ENCODE results near the gene SLC30A10.

The SLC30A10 gene

DNA sequence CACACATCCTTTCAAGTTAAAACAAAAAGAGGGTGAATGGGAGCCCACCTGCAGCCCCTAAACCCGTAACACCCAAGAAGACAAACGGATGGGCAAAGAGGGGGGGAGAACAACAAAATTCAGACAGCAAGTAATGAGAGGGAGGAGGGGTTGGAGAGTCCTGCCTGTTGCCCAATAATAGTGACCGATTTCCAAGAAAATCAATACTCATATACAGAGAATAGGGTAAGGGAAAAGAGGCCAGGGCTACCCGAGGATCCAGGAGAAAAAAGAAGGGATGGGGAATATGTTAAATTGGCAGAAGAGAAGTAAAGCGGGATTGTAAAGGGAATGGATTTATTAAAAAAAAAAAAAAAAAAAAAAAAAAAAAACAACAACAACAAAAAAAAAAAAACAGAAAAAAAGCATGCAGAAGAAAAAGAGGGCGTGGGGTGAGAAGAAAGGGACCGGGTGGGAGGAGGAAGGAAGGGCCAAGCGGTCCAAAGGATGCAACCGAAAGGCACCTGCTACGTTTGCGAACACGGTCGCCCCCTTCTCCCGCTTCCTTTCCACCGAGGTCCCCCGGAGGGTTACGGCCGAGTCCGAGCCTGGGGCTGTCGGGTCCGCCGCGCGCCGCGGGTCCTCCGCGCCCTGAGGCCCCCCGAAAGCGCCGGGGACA, 930 bp downstream of the SLC30A10 start:
- peak overlapping the region; percentile 31 for H3K27ac ChIP-seq (ENCODE audit: low read length)
- H3K4me1 ChIP-seq (ENCODE audit: control insufficient read depth in 1 of 2, insufficient read depth in 2 of 2, low read length in 2 of 2), result peaks cover 0 to 14% of the 10 kb centered on the region in 2 donors
- no peaks in the 10 kb centered on the region for H3K27me3 ChIP-seq (ENCODE audit: low read depth, low read length)
- H3K4me3 ChIP-seq (ENCODE audit: low read depth in 1 of 2, low read length in 2 of 2), result peak overlapping the region in 1 of 2 donors; percentile 74
- H3K36me3 ChIP-seq (ENCODE audit: control insufficient read depth in 1 of 2, insufficient read depth in 2 of 2, low read length in 2 of 2), result no peaks in the 10 kb centered on the region
- no peaks in the 10 kb centered on the region for H3K9me3 ChIP-seq (ENCODE audit: control insufficient read depth in 1 of 2, low read length in 2 of 2)

DNA sequence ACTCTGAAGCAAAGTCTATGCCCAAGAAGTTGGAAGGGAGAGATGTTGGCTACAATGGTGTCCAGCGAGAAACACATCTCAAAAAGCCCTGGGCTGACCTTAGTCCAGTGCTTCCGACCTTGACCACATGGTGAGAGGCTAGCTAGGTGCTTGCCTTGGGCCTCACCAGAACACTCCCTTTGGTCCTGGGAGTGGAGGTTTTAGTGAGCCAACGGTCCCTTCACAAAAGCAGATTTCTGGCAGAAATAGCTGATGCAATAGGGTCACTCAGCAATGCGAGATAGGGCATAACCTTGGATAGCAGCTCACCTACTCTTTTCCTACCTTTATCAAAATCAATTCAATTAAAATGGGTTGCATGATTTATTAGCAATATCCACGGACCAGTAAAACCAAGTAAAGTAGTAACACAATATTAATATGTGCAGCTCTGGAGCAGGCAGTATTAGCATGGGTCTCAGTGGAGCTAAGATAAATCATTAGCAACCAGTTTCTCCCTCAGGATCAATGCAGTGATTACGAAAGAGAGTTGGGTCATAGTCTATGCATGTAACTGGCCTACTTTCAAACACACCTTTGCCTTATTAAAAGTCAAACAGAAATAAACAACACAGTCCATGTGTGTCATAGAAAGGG, 1.9 kb downstream of the SLC30A10 start:
- Histone ChIP-seq H3K4me1 (ENCODE audit: control insufficient read depth in 1 of 2, insufficient read depth in 2 of 2, low read length in 2 of 2) (peaks cover 0 to 14% of the 10 kb centered on the region in 2 donors), H3K36me3 (ENCODE audit: control insufficient read depth in 1 of 2, insufficient read depth in 2 of 2, low read length in 2 of 2) (no peaks in the 10 kb centered on the region), H3K27me3 (ENCODE audit: low read depth, low read length) (no peaks in the 10 kb centered on the region), H3K9me3 (ENCODE audit: control insufficient read depth in 1 of 2, low read length in 2 of 2) (no peaks in the 10 kb centered on the region), H3K4me3 (ENCODE audit: low read depth in 1 of 2, low read length in 2 of 2) (no peak overlapping the region), H3K27ac (ENCODE audit: low read length) (no peak overlapping the region)

DNA sequence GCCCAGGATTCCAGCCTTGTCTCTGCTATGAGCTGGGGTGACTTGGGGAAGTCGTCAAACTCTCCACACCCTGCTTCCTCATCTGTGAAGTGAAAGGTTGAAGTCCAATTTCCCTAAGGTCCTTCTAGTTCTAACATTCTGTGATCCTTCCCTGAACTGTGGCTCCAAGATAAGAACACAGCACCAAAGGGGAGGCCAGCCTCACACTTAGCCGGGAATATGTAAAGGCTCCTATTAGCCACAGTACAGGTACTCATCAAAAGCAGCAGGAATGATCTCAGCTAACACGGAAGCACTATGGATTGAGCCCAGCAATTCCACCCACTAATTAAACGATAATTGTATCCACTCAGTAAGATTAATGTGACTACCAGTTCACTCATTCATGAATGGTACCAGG, 4.0 kb downstream of the SLC30A10 start:
- Histone ChIP-seq H3K27ac (ENCODE audit: low read length) (no peak overlapping the region), H3K4me1 (ENCODE audit: control insufficient read depth in 1 of 2, insufficient read depth in 2 of 2, low read length in 2 of 2) (peaks cover 0 to 14% of the 10 kb centered on the region in 2 donors), H3K36me3 (ENCODE audit: control insufficient read depth in 1 of 2, insufficient read depth in 2 of 2, low read length in 2 of 2) (no peaks in the 10 kb centered on the region), H3K9me3 (ENCODE audit: control insufficient read depth in 1 of 2, low read length in 2 of 2) (no peaks in the 10 kb centered on the region), H3K27me3 (ENCODE audit: low read depth, low read length) (no peaks in the 10 kb centered on the region), H3K4me3 (ENCODE audit: low read depth in 1 of 2, low read length in 2 of 2) (no peak overlapping the region)

DNA sequence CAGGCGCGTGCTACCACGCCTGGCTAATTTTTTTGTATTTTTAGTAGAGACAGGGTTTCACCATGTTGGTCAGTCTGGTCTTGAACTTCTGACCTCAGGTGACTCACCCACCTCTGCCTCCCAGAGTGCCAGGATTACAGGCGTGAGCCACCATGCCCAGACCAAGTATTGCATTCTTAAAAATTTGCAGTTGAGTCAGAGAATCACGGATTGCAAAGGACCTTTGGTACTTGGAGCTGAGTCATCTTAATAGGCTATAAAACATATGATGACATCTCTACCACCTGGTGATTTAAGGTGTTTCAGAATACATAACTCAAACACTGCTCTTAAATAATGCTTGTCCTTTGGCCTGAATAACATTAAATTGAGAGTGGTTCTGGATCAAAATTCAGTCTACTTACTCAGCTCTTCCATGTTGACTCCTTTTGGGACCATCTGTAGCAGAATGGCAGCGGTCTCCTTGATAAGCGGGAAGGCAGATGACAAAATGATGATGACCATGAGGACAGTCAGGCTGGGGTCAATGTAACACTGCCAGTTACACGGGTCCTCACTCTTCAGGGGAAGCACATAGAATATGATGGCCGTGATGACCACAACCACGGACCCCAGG, 10.4 kb downstream of the SLC30A10 start:
- H3K4me3 ChIP-seq (ENCODE audit: low read depth in 1 of 2, low read length in 2 of 2), result no peak overlapping the region
- no peaks in the 10 kb centered on the region for H3K4me1 ChIP-seq (ENCODE audit: control insufficient read depth in 1 of 2, insufficient read depth in 2 of 2, low read length in 2 of 2)
- H3K27ac ChIP-seq (ENCODE audit: low read length), result no peak overlapping the region
- H3K9me3 ChIP-seq (ENCODE audit: control insufficient read depth in 1 of 2, low read length in 2 of 2), result no peaks in the 10 kb centered on the region
- no peaks in the 10 kb centered on the region for H3K27me3 ChIP-seq (ENCODE audit: low read depth, low read length)
- no peaks in the 10 kb centered on the region for H3K36me3 ChIP-seq (ENCODE audit: control insufficient read depth in 1 of 2, insufficient read depth in 2 of 2, low read length in 2 of 2)

DNA sequence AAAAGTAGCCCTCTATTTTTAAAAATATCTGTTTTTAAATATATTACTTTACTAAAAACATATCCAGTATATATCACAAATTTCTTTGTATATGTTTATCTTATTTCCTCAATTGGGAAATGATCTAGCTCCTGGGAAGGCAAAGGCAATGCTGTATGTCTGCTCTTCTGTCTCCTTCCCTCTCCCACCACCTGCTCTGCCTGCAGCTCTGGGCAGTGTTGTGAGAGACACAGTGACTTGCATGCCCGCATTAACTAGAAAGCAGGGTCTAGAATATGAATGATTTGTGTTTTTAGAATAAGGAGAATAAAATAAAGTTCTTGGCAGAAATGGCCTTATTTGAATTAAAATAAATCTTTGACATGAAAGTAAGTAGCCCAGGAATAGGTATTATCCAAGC, 11.1 kb downstream of the SLC30A10 start:
- H3K27me3 ChIP-seq (ENCODE audit: low read depth, low read length), result no peaks in the 10 kb centered on the region
- H3K27ac ChIP-seq (ENCODE audit: low read length), result no peak overlapping the region
- no peak overlapping the region for H3K4me3 ChIP-seq (ENCODE audit: low read depth in 1 of 2, low read length in 2 of 2)
- no peaks in the 10 kb centered on the region for H3K4me1 ChIP-seq (ENCODE audit: control insufficient read depth in 1 of 2, insufficient read depth in 2 of 2, low read length in 2 of 2)
- H3K36me3 ChIP-seq (ENCODE audit: control insufficient read depth in 1 of 2, insufficient read depth in 2 of 2, low read length in 2 of 2), result no peaks in the 10 kb centered on the region
- no peaks in the 10 kb centered on the region for H3K9me3 ChIP-seq (ENCODE audit: control insufficient read depth in 1 of 2, low read length in 2 of 2)

DNA sequence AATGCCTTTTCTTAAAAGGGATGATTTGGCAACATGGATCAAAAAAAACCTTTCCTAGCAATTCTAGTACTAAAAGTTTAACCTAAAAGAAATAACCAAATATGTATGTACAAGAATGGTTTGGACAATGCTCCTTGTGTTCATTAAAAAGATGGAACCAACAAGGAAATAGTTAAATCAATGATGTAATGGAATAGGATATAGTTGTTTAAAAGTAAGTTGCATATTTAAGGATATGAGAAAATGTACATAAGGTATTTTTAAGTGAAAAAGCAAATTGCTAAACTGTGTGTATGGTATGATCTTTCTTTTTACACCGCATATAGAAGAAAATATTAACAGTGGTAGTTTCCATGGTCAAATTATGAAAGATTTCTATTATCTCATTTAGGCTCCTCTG, 12.1 kb downstream of the SLC30A10 start:
- no peaks in the 10 kb centered on the region for H3K36me3 ChIP-seq (ENCODE audit: control insufficient read depth in 1 of 2, insufficient read depth in 2 of 2, low read length in 2 of 2)
- no peak overlapping the region for H3K27ac ChIP-seq (ENCODE audit: low read length)
- no peak overlapping the region for H3K4me3 ChIP-seq (ENCODE audit: low read depth in 1 of 2, low read length in 2 of 2)
- H3K4me1 ChIP-seq (ENCODE audit: control insufficient read depth in 1 of 2, insufficient read depth in 2 of 2, low read length in 2 of 2), result no peaks in the 10 kb centered on the region
- no peaks in the 10 kb centered on the region for H3K9me3 ChIP-seq (ENCODE audit: control insufficient read depth in 1 of 2, low read length in 2 of 2)
- no peaks in the 10 kb centered on the region for H3K27me3 ChIP-seq (ENCODE audit: low read depth, low read length)

DNA sequence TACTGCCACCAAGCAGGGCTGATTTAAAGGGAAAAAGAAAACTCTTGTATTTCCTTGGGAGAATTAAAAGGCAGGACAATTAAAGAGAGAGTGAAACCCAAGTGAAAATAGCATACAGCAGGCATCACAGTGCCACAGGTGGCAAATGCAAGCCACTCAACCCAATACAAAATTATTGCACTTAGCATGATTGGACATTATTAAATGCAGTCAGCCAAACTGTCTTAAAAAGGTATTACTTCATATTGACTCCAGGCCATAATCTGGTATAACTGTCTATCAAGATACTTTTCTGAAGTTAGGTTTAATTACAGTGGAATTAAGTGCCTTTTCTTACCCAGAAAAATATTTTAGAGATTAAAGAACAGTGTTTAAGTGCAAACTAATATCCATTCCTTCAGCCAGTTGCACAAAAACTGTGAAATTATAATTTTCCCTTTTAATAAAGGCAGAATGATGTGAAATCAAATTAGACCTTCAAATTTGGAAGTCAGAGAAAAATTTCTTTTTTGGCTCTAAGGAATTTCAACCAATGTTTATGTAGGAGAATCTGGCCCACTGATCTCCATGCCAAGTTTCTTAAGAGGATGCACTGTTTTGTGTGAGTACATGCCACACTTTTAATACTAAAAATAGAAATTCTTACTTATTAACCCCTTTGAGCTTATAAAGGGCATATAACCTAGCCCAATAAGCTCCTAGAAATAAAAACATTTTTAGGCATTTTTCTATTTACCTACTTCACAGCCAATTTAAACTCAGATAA, 15.2 kb downstream of the SLC30A10 start:
- Histone ChIP-seq H3K4me3 (ENCODE audit: low read depth in 1 of 2, low read length in 2 of 2) (no peak overlapping the region), H3K27me3 (ENCODE audit: low read depth, low read length) (no peaks in the 10 kb centered on the region), H3K36me3 (ENCODE audit: control insufficient read depth in 1 of 2, insufficient read depth in 2 of 2, low read length in 2 of 2) (no peaks in the 10 kb centered on the region), H3K4me1 (ENCODE audit: control insufficient read depth in 1 of 2, insufficient read depth in 2 of 2, low read length in 2 of 2) (no peaks in the 10 kb centered on the region), H3K27ac (ENCODE audit: low read length) (no peak overlapping the region), H3K9me3 (ENCODE audit: control insufficient read depth in 1 of 2, low read length in 2 of 2) (no peaks in the 10 kb centered on the region)

DNA sequence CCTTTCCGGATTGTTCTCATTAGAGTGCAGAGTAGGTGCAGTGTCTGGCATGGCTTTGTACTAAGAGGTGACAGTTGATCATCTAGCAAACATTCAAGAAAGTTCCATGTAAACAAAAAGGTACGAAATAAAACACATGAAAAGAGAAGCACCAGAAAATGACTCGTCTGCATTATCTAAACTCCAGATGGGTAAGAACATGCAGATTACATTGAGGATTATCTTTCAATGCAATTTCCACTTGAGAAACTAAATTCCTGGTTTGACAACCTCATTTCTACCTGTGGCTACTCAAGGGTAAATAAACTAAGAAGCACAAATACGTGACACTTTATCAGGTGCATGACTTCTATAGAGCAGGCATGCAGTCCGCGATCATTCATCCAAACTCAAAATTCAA, 17.6 kb downstream of the SLC30A10 start:
- Histone ChIP-seq H3K27ac (ENCODE audit: low read length) (no peak overlapping the region), H3K27me3 (ENCODE audit: low read depth, low read length) (no peaks in the 10 kb centered on the region), H3K36me3 (ENCODE audit: control insufficient read depth in 1 of 2, insufficient read depth in 2 of 2, low read length in 2 of 2) (no peaks in the 10 kb centered on the region), H3K4me3 (ENCODE audit: low read depth in 1 of 2, low read length in 2 of 2) (no peak overlapping the region), H3K9me3 (ENCODE audit: control insufficient read depth in 1 of 2, low read length in 2 of 2) (no peaks in the 10 kb centered on the region), H3K4me1 (ENCODE audit: control insufficient read depth in 1 of 2, insufficient read depth in 2 of 2, low read length in 2 of 2) (no peaks in the 10 kb centered on the region)

DNA sequence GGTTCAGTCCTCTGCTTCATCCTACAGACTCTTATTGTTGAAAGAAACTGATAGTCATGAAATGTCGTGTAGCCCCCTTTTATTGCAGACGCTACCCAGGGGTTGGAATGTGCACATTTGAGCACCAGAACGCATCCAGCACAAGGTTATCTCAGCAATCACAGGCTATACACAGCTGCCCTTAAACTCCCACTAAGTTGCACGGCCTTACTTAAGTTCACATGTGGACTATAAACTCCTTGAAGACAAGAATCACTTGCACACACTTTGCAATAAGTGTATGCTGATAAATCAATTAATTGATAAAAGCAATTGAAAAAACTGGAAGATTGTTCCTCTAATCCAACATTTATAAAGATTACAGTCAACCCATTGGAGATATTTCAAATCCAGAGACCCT, 18.9 kb downstream of the SLC30A10 start:
- no peaks in the 10 kb centered on the region for H3K27me3 ChIP-seq (ENCODE audit: low read depth, low read length)
- H3K27ac ChIP-seq (ENCODE audit: low read length), result no peak overlapping the region
- no peaks in the 10 kb centered on the region for H3K36me3 ChIP-seq (ENCODE audit: control insufficient read depth in 1 of 2, insufficient read depth in 2 of 2, low read length in 2 of 2)
- H3K9me3 ChIP-seq (ENCODE audit: control insufficient read depth in 1 of 2, low read length in 2 of 2), result no peaks in the 10 kb centered on the region
- no peak overlapping the region for H3K4me3 ChIP-seq (ENCODE audit: low read depth in 1 of 2, low read length in 2 of 2)
- no peaks in the 10 kb centered on the region for H3K4me1 ChIP-seq (ENCODE audit: control insufficient read depth in 1 of 2, insufficient read depth in 2 of 2, low read length in 2 of 2)

DNA sequence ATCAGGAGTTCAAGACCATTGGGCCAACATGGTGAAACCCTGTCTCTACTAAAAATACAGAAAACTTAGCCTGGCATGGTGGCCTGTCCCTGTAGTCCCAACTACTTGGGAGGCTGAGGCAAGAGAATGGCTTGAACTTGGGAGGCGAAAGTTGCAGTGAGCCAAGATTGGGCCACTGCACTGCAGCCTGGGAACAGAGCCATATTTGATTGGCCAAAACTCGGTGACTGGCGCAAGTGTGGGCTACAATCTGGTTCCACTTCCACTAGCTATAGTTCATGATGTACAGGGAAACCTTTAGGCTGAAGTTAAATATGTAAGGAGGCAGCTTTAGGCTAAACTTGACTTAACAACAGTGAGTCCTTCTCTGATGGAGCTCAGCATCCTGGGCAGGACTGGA, 20.2 kb downstream of the SLC30A10 start:
- no peaks in the 10 kb centered on the region for H3K9me3 ChIP-seq (ENCODE audit: control insufficient read depth in 1 of 2, low read length in 2 of 2)
- H3K4me3 ChIP-seq (ENCODE audit: low read depth in 1 of 2, low read length in 2 of 2), result no peak overlapping the region
- no peaks in the 10 kb centered on the region for H3K4me1 ChIP-seq (ENCODE audit: control insufficient read depth in 1 of 2, insufficient read depth in 2 of 2, low read length in 2 of 2)
- no peaks in the 10 kb centered on the region for H3K36me3 ChIP-seq (ENCODE audit: control insufficient read depth in 1 of 2, insufficient read depth in 2 of 2, low read length in 2 of 2)
- H3K27me3 ChIP-seq (ENCODE audit: low read depth, low read length), result no peaks in the 10 kb centered on the region
- no peak overlapping the region for H3K27ac ChIP-seq (ENCODE audit: low read length)

DNA sequence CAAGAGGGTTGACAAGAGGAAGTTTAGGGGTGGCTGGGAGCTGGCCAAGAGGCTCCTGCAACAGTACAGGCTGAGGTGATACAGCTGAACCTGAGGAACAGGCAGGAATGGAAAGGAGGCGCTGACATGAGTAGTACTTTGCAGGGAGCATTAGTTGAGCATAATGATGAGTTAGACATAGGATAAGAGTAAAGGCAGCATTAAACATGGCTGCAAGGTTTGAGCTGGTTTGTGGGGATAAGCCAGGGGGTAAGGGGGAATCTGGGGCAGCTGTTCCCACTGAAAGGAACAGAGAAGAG, 20.6 kb downstream of the SLC30A10 start:
- Histone ChIP-seq H3K27me3 (ENCODE audit: low read depth, low read length) (no peaks in the 10 kb centered on the region), H3K27ac (ENCODE audit: low read length) (no peak overlapping the region), H3K4me1 (ENCODE audit: control insufficient read depth in 1 of 2, insufficient read depth in 2 of 2, low read length in 2 of 2) (no peaks in the 10 kb centered on the region), H3K4me3 (ENCODE audit: low read depth in 1 of 2, low read length in 2 of 2) (no peak overlapping the region), H3K9me3 (ENCODE audit: control insufficient read depth in 1 of 2, low read length in 2 of 2) (no peaks in the 10 kb centered on the region), H3K36me3 (ENCODE audit: control insufficient read depth in 1 of 2, insufficient read depth in 2 of 2, low read length in 2 of 2) (no peaks in the 10 kb centered on the region)
